Parathyroid adenoma (tissue), 2 donors: Measurements from ENCODE around the gene RELN.

Experiments
- H2AFZ ChIP-seq: fragments of 300-600 bp; sonication (generic); one replicate; pipeline ENCODE4 v1.7.0; 2017; ENCODE audit warnings: antibody characterized with exemption, mild to moderate bottlenecking
- H3K27ac ChIP-seq: fragments of 300-600 bp; sonication (generic); one replicate; pipeline ENCODE4 v1.7.0; 2017
- H3K27me3 ChIP-seq: fragments of 300-600 bp; sonication (generic); one replicate; pipeline ENCODE4 v1.7.0; 2017; ENCODE audit warnings: low read length; ENCODE audit not compliant: control insufficient read depth, insufficient read depth
- H3K36me3 ChIP-seq: fragments of 300-600 bp; sonication (generic); one replicate; pipeline ENCODE4 v1.7.0; 2017; ENCODE audit warnings: low read length; ENCODE audit not compliant: control insufficient read depth, insufficient read depth
- H3K4me1 ChIP-seq: fragments of 300-600 bp; sonication (generic); one replicate; pipeline ENCODE4 v1.7.0; 2017; ENCODE audit warnings: control low read depth
- H3K4me2 ChIP-seq: fragments of 300-600 bp; sonication (generic); one replicate; pipeline ENCODE4 v1.7.0; 2017; ENCODE audit warnings: low read length
- H3K4me3 ChIP-seq: fragments of 300-600 bp; sonication (generic); one replicate; pipeline ENCODE4 v1.7.0; 2017; ENCODE audit warnings: low read depth, low read length
- H3K79me2 ChIP-seq: fragments of 300-600 bp; sonication (generic); one replicate; pipeline ENCODE4 v1.7.0; 2017; ENCODE audit warnings: control low read depth
- H3K9ac ChIP-seq: fragments of 300-600 bp; sonication (generic); one replicate; pipeline ENCODE4 v1.7.0; 2017; ENCODE audit warnings: mild to moderate bottlenecking
- H3K9me3 ChIP-seq: fragments of 300-600 bp; sonication (generic); one replicate; pipeline ENCODE4 v1.7.0; 2017; ENCODE audit warnings: low read length; ENCODE audit not compliant: control insufficient read depth
- TF ChIP-seq, protein P1 (sequence below): fragments of 300-600 bp; sonication (generic); IDR thresholded peaks from one replicate; pipeline ENCODE4 v1.7.0; 2017; ENCODE audit warnings: antibody characterized with exemption, mild to moderate bottlenecking
- donor health status: primary hyperparathyroidism.

The RELN gene

DNA sequence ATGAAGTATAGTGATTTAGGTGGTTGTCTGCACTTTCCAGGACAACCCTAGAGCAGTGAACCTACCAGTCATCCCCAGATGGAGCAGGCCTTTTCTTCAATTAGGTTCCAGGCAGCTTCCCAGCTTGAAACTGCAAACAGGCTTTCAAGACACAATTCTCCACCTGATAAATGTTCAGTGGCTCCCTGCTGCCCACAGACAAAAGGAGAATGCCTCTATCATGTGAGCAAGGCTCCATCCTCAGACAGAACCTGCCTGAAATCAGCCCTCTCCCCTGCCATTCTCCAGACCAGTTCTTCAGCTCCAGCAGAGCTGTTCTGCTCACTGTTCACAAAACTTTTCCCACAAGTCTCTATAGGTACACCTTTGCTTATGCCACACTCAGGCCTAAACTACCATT lies 22.1 kb downstream of the RELN start:
- TF ChIP-seq, protein P1, sequence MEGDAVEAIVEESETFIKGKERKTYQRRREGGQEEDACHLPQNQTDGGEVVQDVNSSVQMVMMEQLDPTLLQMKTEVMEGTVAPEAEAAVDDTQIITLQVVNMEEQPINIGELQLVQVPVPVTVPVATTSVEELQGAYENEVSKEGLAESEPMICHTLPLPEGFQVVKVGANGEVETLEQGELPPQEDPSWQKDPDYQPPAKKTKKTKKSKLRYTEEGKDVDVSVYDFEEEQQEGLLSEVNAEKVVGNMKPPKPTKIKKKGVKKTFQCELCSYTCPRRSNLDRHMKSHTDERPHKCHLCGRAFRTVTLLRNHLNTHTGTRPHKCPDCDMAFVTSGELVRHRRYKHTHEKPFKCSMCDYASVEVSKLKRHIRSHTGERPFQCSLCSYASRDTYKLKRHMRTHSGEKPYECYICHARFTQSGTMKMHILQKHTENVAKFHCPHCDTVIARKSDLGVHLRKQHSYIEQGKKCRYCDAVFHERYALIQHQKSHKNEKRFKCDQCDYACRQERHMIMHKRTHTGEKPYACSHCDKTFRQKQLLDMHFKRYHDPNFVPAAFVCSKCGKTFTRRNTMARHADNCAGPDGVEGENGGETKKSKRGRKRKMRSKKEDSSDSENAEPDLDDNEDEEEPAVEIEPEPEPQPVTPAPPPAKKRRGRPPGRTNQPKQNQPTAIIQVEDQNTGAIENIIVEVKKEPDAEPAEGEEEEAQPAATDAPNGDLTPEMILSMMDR, result no peak
- H3K27me3 ChIP-seq, result no peaks in the 10 kb centered on the region

DNA sequence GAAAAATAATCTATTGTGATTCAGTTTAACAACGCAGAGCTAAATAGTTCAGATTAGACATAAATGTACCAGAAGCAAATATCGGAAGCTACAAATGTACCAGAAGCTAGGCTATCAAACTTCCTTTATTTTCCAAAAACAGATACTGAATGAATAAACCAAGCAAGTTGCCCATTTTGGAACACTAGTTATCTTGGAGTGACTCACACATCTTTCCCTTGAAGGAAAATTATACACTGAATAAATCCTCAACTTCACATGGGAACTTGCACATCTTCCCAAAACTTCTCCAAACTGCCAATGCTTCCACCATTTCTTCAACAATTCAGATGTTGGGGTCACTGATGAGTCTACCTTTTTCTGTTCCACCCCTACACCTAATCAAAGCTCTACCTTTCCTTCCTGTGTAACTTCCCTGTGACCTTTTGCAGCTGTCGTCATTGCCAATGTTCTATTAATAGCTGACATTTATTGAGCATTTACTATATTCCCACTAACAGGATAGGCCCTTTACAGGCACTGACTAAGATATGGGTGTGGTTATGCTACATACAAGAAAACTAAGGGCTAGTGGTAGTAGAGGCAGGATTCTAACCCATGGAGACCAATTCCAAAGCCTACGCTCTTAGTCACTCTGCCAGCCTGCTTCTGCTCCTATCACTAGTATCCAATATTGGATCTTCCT lies 22.7 kb downstream of the RELN start:
- Histone ChIP-seq H3K4me2 (no peak overlapping the region), H3K36me3 (no peaks in the 10 kb centered on the region), H3K27ac (no peak overlapping the region), H3K4me1 (no peaks in the 10 kb centered on the region), H3K9ac (no peak overlapping the region), H3K27me3 (no peaks in the 10 kb centered on the region), H3K9me3 (no peaks in the 10 kb centered on the region), H3K79me2 (no peaks in the 10 kb centered on the region), H3K4me3 (no peak overlapping the region), H2AFZ (no peak overlapping the region)
- TF ChIP-seq, protein P1, result no peak

More for the DNA sequence above, 22.1 kb downstream of the RELN start:
- no peak overlapping the region for H3K4me3 ChIP-seq
- no peak overlapping the region for H3K4me2 ChIP-seq
- no peak overlapping the region for H3K27ac ChIP-seq
- no peaks in the 10 kb centered on the region for H3K9me3 ChIP-seq
- no peak overlapping the region for H2AFZ ChIP-seq
- H3K9ac ChIP-seq, result no peak overlapping the region
- no peaks in the 10 kb centered on the region for H3K79me2 ChIP-seq
- no peaks in the 10 kb centered on the region for H3K36me3 ChIP-seq
- H3K4me1 ChIP-seq, result no peaks in the 10 kb centered on the region

DNA sequence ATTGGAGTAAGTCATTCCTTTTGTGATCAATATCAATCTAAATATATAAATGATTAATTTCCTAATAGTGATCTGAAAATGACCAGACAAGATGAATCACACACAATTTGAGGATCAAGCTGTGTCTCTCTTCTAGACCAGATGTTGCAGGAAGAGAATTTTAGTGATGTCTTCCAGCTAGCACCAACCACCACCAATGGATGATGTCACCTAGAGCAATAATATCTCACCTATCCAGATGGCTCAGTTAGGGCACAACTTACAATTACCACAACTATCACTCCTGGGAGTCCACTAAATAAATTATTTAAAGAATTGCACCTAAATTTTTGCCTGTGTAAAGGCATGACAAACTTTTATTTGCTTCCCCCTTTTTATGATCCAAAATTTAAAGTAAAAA lies 25.2 kb downstream of the RELN start:
- Histone ChIP-seq H3K27me3 (no peaks in the 10 kb centered on the region), H3K9me3 (no peaks in the 10 kb centered on the region), H2AFZ (no peak overlapping the region), H3K79me2 (no peaks in the 10 kb centered on the region), H3K4me3 (no peak overlapping the region), H3K27ac (no peak overlapping the region), H3K36me3 (no peaks in the 10 kb centered on the region), H3K4me1 (no peaks in the 10 kb centered on the region), H3K4me2 (no peak overlapping the region), H3K9ac (no peak overlapping the region)
- TF ChIP-seq, protein P1, result no peak

DNA sequence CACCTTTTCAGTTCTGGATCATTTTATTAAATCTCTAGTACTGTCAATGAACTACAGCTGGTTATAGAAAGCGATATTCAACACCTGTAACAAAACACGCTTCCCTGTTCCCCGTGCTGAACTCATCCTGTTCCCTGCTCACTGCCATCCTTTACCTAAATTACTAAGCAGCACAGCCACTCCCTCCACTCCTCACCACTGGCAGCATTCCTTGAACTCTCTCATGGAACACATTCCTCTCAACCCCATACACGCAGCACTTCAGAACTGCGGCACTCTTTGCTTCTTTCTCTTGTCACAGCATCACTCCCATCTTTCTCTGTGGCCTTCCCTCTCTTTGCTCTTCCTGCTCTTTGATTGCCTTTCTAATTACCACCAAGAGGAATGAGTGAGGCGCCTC lies 27.4 kb downstream of the RELN start:
- Histone ChIP-seq H3K27me3 (no peaks in the 10 kb centered on the region), H3K36me3 (no peaks in the 10 kb centered on the region), H3K4me2 (no peak overlapping the region), H3K4me1 (no peaks in the 10 kb centered on the region), H3K9ac (no peak overlapping the region), H3K9me3 (no peaks in the 10 kb centered on the region), H3K4me3 (no peak overlapping the region), H2AFZ (no peak overlapping the region), H3K27ac (no peak overlapping the region), H3K79me2 (no peaks in the 10 kb centered on the region)
- TF ChIP-seq, protein P1, result no peak

DNA sequence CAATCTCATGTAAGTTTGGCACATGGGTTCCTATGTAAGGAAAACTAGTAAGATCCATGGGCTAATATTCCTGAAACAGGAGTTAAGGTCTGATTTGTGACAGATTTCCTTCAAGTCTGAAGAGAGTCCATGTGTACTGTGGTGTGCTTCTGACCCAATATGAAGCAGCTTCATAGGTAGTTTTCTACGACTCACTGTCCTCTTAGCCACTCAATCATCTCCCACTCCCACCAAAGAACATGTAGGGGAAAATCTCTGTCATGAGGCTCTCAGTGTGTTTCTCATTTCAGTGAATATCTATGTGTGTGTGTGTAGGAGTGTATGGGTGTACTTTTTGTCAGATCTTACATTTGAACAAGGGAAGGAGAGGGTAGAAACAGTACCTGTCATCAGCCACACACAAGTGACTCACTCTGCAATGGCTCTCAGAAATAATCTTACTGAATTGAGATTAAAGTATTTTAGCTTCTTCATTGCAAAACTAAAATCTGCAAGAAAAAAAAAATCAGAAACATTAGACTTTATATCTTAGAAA lies 31.1 kb downstream of the RELN start:
- Histone ChIP-seq H3K36me3 (no peaks in the 10 kb centered on the region), H3K27me3 (no peaks in the 10 kb centered on the region), H3K79me2 (no peaks in the 10 kb centered on the region), H3K4me2 (no peak overlapping the region), H3K4me1 (no peaks in the 10 kb centered on the region), H3K9ac (no peak overlapping the region), H2AFZ (no peak overlapping the region), H3K27ac (no peak overlapping the region), H3K4me3 (no peak overlapping the region), H3K9me3 (no peaks in the 10 kb centered on the region)
- TF ChIP-seq, protein P1, result no peak
